GM19372 (cell line): ENCODE results near the gene ASXL1.
"Not testable (repeated sequence)": the region's sequence is repeated elsewhere in the genome, so short reads cannot be mapped to it uniquely, and the experiment has no call there.

ENCODE experiments used
- ATAC-seq: cut with Tn5 transposase; IDR thresholded peaks from one replicate; pipeline ENCODE4 v1.9.1; 2021; ENCODE audit warnings: mild to moderate bottlenecking, low read depth, moderate library complexity; ENCODE audit not compliant: unreplicated experiment

ASXL1 gene

GRCh38 chr20:32462900-32463641 is 104.9 kb downstream of the ASXL1 start:
- no peak for ATAC-seq

DNA sequence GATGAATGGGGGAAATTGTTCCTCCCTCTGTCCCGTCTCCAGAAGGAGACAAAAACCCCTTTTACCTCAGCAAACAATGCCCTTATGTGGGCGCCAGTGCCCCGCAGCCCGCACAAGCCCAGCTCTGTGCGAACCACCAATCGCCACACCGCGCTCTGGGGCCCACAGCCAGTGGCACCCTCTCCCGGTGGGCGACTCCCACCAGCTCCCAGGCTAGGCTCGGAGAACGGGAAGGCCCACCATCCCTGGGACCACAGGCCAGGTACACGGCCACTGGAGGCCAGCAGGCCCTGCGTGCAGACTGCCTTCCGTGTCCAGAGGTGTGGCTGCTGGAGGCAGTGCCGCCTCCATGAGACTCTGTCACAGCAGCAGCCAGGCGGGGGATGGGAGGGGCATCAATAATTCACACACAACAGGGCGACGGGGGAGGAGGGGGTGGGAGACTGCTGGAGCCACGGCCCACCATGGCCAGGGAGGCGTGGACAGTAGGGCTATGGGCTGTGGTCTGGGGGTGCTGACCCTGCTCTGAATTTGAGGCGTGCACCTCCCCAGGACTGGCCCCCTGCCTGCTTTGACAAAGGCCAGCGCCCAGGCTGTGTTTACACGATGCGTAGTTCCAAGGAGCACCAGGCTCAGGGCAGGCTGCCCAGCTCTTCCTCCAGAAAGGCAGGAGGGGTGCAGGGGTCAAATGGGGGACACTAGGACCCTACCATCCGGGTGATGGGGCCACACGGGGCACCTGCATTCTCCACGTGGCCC is 105.7 kb downstream of the ASXL1 start:
- ATAC-seq: no peak

DNA sequence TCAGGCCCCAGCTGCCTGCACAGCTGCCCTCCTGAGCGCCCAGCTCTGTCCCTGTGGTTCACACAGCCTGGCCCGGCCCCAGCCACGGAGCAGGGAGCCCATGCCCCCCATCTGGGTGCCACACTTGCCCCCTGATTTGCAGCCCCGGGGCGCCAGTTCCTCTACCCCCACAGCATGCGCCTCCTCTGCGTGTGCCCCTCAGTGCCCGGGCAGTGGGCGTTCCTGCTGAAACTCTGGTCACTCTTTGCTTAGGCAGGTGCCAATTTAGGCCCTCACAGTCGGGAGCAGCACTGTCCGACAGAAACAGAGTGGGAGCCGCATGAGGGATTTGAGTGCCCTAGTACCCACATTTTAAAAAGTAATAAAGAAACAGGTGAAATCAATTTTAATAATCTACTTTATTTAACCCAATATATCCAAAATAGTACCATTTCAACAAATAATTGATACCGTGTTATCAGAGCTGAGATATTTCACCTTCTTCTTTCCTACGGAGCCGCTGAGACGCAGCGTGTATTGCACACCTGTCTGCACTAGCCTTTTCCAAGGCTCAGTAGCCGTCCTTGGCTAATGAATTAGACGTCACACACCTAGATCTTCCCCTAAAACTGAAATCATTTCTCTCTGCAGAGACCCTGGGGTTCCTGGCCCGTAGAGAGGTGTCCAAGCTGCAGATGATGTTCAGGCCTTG is 106.4 kb downstream of the ASXL1 start:
- no peak for ATAC-seq

DNA sequence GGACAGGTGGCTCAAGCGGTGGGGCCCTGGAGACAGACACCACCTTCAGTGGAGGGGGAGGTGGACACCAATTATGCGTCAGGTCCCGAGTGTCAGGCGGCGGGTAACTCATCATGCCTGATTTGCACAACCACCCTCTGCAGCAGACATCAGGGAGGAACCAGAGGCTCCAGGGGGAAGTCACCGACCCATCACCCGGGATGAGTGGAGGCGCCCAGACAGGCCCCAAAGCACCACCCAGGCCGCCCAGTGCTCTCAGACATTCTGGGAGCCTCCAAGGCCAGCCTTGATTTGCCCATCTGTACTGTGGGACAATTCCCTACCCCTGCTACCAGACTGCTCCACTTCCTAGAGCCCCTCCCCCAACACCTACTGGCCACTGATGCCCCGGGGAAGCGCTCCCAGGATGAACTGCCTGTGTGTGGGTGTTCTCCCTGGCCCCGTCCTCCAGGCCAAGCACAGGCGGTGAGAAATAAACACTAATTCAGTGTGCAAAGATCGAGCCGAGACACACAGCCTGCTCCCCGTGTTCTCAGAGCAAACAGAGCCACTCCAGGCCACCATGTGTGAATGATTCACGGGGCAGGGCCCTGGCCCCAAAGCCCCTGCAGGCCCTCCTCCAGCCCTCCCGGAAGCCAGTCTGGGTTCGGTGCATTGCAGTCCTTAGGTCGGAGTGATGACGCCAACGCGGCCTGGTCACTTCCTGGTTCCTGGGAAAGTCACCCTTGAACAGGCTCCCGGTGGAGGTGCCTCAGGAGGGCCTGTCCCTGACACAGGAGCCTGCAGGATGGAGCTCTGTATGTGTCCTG is 107.2 kb downstream of the ASXL1 start:
- no peak for ATAC-seq

DNA sequence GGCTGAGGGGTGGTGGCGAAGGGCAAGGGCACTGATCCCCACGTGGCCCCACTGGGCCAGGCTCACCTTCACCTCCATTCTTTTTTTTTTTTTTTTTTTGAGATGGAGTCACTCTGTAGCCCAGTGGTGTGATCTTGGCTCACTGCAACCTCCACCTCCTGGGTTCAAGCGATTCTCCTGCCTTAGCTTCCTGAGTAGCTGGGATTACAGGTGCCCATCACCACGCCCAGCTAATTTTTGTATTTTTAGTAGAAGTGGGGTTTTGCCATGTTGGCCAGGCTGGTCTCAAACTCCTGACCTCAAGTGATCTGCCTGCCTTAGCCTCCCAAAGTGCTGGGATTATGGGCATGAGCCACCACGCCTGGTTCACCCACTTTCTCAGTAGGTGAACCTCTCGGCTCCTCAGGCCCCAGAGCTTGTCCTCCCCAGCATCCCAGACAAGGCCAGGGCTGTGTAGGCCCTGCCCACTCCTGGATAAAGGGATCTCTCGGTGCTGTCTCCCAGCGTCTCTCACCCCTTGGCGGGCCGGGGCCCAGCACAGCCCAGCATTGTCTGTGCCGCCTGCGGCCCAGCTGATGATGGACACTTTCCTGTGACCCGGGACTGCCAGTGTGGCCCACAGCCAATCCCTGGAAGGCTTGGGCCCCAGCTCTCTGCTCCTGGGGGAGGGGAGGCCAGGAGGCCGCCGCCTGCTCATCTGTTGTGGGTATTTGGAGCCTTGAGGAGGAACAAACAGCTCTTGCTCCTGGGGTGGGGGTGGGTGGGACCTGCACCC is 108.0 kb downstream of the ASXL1 start:
- not testable (repeated sequence) for ATAC-seq

- ATAC-seq: no peak
These were observed 108.8 kb downstream of the ASXL1 start for GRCh38 chr20:32466739-32467505.

DNA sequence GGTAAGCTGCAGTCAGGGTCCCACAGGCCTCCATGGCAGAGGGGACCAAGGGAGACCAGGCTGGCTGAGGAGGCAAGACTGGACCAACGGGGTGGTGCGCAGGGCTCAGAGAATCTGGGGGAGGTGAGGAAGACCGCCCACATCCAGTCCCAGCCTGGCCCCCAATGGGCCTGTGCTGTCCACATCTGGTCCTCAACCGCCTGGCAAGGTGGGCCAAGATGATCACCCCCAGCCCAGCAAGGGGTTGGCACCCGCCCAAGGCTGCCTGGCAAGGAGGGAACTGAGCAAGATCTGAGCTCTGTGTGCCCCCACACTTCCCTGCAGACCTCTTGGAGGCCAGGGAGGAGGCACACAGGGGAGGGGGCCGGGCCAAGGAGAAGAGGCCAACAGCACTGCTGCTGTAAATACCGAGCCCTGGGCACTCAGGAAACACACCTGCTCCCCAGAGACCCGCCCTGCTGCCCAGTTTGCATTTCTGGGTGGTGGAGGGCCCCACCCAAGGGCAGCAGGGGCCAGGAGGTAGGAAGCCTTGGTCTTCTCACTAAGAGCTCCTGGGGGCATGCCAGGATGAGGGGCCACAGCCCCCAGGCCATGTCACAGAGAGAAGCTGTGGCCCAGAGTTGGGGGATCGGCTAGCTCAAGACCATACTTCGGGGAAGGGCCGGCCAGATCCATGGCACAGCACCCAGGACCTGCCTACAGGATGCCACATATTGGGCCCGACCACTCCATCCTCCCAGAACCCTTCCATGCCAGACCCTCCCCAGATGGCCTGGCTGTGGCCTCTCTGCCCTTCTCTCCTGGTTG is 109.6 kb downstream of the ASXL1 start:
- ATAC-seq: no peak

DNA sequence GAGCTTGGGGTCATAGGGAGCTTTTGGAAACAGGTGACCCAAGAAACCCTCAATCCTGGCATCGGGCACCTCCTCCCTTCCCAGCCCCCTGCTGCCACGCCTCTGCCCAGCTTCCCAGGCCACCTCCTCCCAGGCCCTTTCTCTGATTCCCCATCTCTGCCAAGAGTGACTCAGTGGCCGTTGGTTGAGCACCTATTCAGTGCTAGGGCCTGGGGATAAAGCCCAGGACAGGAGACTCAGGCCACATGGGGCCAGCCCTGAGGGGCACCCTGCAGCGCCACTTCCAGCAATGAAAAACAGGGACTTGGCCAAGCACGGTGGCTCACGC is 110.1 kb downstream of the ASXL1 start:
- no peak for ATAC-seq

DNA sequence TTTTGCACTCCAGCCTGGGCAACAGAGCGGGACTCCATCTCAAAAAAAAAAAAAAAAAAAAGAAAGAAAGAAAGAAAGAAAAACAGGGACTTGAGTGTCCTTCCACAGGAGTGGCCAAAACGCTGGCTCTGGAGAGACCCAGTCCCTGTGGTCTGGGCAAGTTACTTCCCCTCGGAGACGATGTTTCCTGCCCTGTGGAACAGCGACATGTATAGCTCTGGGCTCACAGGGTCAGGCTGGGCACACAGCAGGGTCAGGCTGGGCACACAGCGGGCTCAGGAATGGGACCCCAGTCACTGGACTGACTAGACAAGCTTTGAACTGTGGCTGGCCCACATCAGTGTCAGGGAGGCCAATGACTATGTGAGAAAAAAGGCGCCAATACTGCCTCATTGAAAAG is 110.7 kb downstream of the ASXL1 start:
- ATAC-seq: no peak

DNA sequence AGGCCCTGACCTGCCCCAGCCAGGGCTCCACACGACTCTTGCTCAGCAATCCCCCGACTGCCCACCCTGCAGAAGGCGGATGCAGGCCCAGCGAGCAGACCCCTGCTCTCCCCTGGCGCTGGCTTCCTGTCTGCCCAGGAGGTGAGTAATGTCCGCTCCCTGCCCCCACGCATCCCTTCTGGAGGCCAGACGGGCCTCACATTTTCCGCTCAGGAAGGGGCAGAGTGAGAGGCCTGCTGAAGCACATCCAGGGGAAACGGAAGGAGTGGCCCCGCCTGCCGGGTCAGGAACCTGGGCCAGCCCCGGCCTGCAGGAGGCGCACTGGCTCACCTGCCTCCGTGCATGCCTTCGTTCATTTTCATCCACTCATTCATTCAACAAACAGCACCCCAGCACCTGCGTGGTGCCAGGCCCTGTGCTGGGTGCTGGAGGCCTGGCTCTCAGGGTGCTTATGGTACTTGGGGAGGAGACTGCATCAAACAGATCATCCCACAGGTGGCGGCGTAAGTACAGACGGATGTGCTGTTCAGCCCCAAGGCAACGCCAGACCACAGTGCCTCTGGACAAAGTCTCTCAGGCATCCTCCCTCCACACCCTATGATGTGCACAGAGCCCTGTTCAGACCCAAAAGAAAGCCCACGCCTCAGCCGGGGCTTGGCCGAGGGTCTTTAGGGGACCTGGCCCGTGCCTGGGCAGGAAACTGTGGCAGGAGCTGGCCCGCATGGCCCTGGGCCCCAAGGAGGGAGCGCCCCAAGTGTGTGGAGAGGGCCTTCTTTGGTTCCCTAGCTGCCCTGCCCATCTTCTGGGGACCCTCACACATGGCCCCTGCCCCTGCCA is 112.1 kb downstream of the ASXL1 start:
- no peak for ATAC-seq

- ATAC-seq: no peak
These were observed 112.8 kb downstream of the ASXL1 start for GRCh38 chr20:32470940-32471339.

DNA sequence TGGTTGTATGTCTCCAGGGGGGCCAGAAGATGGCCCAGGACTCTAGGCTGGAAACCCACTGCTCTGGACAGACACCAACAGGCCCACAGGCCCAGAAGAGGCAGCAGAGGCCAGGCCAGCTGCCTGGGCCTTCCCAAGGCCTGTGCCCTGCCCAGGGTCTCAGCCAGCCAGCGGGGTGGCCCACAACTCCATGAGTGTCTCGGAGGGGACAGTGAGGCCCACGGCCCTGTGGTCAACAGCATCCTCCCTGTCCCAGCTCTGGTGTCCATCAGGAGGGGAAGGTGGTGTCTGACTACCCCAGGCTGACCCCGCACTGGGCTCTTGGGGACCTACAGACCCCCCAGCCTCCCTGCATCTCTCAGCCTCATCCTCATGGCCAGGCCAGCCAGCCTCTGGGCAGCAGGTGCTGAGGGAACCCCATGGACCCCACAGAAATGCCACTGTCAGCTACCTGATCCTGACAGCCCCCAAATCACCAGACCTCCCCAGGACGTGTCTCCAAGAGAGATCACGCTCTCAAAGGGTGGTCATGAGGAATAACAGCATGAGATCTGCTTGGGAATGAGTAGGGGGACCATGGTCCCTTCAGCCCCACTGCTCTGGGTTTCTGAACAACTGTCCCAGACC is 114.6 kb downstream of the ASXL1 start:
- no peak for ATAC-seq

GRCh38 chr20:32473231-32474008 is 115.3 kb downstream of the ASXL1 start:
- ATAC-seq: no peak

DNA sequence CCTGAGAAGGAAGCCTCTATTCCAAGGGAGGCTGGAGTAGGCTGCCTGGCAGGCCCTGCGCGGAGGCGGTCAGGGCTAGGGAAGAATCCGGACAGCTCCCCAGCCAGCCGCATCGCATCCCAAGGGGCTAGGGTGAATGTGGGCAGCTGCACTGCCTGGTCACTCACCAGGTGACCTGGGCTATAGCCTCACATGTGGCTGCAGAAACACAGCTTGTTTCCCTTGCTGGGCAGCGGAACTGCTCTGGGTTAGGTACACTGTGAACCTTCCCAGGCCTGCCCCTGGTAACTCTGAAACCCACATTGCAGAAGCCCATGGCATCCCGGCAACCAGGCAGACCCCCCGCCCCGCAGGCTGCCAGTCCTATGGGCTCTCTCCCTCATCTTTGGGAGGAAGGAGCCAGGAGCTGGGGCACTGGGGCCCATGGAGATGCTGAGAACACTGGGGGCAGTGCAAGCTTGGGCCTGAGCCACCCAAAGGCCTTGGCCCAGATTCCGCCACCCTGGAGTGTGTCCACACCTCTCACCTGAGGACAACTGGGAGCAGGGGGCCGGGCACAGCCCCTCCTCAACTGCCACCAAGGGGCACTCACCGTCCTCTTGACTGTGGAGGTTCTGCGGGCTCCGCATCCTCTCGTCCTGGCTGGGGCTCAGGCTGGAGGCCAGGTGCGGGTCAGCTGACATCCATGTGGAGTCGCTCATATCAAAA is 116.0 kb downstream of the ASXL1 start:
- no peak for ATAC-seq

GRCh38 chr20:32474717-32474966 is 116.5 kb downstream of the ASXL1 start:
- ATAC-seq: no peak
